ENCODE results near the gene C10orf53.

DNA sequence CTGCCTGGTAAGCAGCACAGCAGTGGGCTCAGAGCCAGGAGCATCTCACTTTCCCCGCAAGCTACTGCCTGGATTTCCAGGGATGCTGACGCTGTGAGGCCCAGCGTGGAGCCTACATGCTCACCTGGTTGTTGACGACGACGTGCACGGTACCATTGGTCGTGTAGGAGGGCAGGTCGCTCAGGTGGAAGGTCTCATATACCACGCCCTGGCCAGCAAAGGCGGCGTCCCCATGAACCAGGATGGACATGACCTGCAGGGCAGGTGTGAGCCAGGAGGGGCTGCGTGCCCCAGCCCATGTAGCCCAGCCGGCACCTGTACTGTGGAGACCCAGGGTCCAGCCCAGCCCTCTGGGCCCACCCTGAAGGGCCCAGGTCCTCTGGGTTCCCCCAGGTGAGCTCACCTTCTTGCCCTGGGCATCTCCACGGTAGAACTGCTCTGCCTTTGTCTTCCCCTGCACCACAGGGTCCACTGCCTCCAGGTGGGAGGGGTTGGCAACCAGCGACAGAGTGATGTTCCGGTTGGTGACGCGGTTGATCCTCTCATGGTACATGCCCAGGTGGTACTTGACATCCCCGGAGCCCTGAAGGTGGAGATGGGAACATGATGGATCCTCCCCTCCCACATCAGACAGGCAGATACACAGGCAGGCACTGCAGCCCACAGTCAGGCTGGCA lies 67.3 kb downstream of the C10orf53 start:
- TF ChIP-seq, protein P1, sequence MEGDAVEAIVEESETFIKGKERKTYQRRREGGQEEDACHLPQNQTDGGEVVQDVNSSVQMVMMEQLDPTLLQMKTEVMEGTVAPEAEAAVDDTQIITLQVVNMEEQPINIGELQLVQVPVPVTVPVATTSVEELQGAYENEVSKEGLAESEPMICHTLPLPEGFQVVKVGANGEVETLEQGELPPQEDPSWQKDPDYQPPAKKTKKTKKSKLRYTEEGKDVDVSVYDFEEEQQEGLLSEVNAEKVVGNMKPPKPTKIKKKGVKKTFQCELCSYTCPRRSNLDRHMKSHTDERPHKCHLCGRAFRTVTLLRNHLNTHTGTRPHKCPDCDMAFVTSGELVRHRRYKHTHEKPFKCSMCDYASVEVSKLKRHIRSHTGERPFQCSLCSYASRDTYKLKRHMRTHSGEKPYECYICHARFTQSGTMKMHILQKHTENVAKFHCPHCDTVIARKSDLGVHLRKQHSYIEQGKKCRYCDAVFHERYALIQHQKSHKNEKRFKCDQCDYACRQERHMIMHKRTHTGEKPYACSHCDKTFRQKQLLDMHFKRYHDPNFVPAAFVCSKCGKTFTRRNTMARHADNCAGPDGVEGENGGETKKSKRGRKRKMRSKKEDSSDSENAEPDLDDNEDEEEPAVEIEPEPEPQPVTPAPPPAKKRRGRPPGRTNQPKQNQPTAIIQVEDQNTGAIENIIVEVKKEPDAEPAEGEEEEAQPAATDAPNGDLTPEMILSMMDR (IDR thresholded peaks at IDR 0.05; ENCODE audit: insufficient read depth, low read length): no peak
- TF ChIP-seq, protein P2, sequence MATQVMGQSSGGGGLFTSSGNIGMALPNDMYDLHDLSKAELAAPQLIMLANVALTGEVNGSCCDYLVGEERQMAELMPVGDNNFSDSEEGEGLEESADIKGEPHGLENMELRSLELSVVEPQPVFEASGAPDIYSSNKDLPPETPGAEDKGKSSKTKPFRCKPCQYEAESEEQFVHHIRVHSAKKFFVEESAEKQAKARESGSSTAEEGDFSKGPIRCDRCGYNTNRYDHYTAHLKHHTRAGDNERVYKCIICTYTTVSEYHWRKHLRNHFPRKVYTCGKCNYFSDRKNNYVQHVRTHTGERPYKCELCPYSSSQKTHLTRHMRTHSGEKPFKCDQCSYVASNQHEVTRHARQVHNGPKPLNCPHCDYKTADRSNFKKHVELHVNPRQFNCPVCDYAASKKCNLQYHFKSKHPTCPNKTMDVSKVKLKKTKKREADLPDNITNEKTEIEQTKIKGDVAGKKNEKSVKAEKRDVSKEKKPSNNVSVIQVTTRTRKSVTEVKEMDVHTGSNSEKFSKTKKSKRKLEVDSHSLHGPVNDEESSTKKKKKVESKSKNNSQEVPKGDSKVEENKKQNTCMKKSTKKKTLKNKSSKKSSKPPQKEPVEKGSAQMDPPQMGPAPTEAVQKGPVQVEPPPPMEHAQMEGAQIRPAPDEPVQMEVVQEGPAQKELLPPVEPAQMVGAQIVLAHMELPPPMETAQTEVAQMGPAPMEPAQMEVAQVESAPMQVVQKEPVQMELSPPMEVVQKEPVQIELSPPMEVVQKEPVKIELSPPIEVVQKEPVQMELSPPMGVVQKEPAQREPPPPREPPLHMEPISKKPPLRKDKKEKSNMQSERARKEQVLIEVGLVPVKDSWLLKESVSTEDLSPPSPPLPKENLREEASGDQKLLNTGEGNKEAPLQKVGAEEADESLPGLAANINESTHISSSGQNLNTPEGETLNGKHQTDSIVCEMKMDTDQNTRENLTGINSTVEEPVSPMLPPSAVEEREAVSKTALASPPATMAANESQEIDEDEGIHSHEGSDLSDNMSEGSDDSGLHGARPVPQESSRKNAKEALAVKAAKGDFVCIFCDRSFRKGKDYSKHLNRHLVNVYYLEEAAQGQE (IDR thresholded peaks at IDR 0.05; ENCODE audit: insufficient replicate concordance, low read depth): no peak
- no peak for TF ChIP-seq POLR2AphosphoS5 (IDR thresholded peaks at IDR 0.05; ENCODE audit: low read depth)
- TF ChIP-seq GABPA (IDR thresholded peaks at IDR 0.05; ENCODE audit: low read depth): no peak
- no peak for TF ChIP-seq SPI1 (IDR thresholded peaks at IDR 0.05; ENCODE audit: borderline replicate concordance, low read depth)
